Body of pancreas (tissue), 4 donors: ENCODE measurements around the gene CSRP1. TPM values are rescaled to one million over a fixed set of nuclear protein-coding genes. Genes with fewer than 3 reads are reported as not detected.

Source experiments
- ATAC-seq: fragments of 150-250 bp; one replicate; pipeline ENCODE4 v1.9.1; 2016
- DNase-seq, 4 donors: peaks; one replicate each; pipeline ENCODE4 v3.0.0-alpha.2; 2019
- H3K27ac ChIP-seq, 4 donors: fragments of 200-600 bp; sonication (generic); 1 replicate in 3 of 4; 2 replicates in 1 of 4; pipeline versions ENCODE4 v1.5.1 to v1.6.1; 2016 to 2019; ENCODE audit warnings: mild to moderate bottlenecking in 1 of 4, mixed read lengths in 1 of 4, moderate library complexity in 1 of 4
- H3K27me3 ChIP-seq, 2 donors: fragments of 200-600 bp; sonication (generic); one replicate each; pipeline ENCODE4 v1.6.0; 2016; ENCODE audit warnings: mild to moderate bottlenecking in 1 of 2
- H3K36me3 ChIP-seq, 2 donors: fragments of 200-600 bp; sonication (generic); replicated peaks in 1 of 2; 2 replicates each; pipeline ENCODE4 v1.5.1; 2016; ENCODE audit warnings: low read depth in 2 of 2; ENCODE audit not compliant: insufficient read depth in 1 of 2
- H3K4me1 ChIP-seq: fragments of 200-600 bp; sonication (generic); one replicate; pipeline ENCODE4 v1.6.0; 2016
- H3K4me3 ChIP-seq, 2 donors: fragments of 200-600 bp; sonication (generic); 1 replicate in 1 of 2; 2 replicates in 1 of 2; pipeline ENCODE4 v1.5.1; 2016 to 2019
- H3K9me3 ChIP-seq, 3 donors: fragments of 200-600 bp; sonication (generic); 1 replicate in 2 of 3; 2 replicates in 1 of 3; pipeline ENCODE4 v1.5.1; 2016
- POLR2A ChIP-seq, 3 donors: fragments of 450-650 bp; IDR thresholded peaks; one replicate each; pipeline ENCODE4 v1.6.1; 2016; ENCODE audit warnings: antibody characterized with exemption in 3 of 3, mild to moderate bottlenecking in 2 of 3
- WGBS, 2 donors: methylation state at CpG; one replicate each; pipeline ENCODE4 v1.1.5; 2017; 5-methylcytosine and 5-hydroxymethylcytosine counted together
- intact Hi-C: fragments of 100-400 bp; cut with DNase I; formaldehyde crosslinking; loops from one replicate; pipeline ENCODE4 v1.15.1; 2023
- total RNA-seq, 2 donors: library from RNA; depleted of rRNA; stranded (reverse); fragments of >200 nt; gene quantifications; one replicate each; pipeline ENCODE4 v1.1.0, GENCODE V29; 2016
- TF ChIP-seq, protein P1 (sequence below), 7 experiments: fragments of 450-650 bp in 4 of 7; fragments of 200-600 bp in 3 of 7; sonication (generic) in 3 of 7; IDR thresholded peaks; one replicate each; pipeline ENCODE4 v1.5.1; 2016 to 2019; ENCODE audit warnings: antibody characterized with exemption in 7 of 7

CSRP1 gene
- total RNA-seq, 2 donors from 2014 or later: 127 to 245 TPM

DNA sequence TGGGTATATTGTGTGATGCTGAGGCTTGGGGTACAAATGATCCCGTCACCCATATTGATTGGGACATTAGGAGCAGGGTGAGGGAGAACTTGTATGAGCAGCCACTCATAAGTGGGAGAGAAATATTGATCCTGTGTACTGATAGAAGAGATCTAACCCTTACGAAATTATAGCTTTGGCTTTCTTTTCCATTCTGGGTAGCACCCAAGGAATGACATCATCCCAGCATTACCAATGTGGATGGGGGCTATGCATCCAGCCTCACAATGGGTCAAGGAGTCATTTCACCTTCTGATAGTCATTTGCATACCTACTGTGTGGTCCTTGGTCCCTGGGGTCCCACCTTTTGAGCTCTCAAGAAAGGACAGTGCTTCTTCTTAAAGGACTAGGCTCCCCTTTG, 30.1 kb upstream of the CSRP1 start:
- Histone ChIP-seq H3K27ac (no peak overlapping the region), H3K36me3 (no peaks in the 10 kb centered on the region), H3K27me3 (no peaks in the 10 kb centered on the region), H3K4me3 (no peak overlapping the region), H3K4me1 (peaks cover 22% of the 10 kb centered on the region), H3K9me3 (no peaks in the 10 kb centered on the region)
- ATAC-seq (no peak), DNase-seq (no peak)
- intact Hi-C loops: no loop called here
- 80 to 83% methylated on average over 2 of the region's 2 CpGs for WGBS, 2 donors
- TF ChIP-seq POLR2A (IDR thresholded peaks at IDR 0.05): no peak
- TF ChIP-seq, protein P1, sequence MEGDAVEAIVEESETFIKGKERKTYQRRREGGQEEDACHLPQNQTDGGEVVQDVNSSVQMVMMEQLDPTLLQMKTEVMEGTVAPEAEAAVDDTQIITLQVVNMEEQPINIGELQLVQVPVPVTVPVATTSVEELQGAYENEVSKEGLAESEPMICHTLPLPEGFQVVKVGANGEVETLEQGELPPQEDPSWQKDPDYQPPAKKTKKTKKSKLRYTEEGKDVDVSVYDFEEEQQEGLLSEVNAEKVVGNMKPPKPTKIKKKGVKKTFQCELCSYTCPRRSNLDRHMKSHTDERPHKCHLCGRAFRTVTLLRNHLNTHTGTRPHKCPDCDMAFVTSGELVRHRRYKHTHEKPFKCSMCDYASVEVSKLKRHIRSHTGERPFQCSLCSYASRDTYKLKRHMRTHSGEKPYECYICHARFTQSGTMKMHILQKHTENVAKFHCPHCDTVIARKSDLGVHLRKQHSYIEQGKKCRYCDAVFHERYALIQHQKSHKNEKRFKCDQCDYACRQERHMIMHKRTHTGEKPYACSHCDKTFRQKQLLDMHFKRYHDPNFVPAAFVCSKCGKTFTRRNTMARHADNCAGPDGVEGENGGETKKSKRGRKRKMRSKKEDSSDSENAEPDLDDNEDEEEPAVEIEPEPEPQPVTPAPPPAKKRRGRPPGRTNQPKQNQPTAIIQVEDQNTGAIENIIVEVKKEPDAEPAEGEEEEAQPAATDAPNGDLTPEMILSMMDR (IDR thresholded peaks at IDR 0.05): no peak

DNA sequence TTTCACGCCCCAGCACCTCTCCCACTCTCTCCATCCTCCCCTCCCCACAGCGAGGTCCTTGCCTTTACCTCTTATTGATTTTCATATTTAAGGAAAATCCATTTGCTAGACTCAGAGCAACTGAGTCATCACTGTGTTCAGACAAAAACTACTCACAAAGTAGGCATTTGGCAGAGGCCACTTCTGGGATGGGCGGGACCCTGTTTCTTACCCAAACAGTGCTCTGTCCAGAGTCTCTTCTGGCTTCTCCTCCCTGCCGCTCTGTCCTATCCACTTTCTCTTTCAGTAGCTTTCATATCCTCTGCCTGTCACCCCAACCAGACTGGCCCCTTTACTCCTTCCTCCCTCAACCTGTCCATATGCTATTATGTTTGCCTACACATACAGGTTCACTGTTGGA, 29.6 kb upstream of the CSRP1 start:
- no peak for DNase-seq
- no peaks in the 10 kb centered on the region for H3K36me3 ChIP-seq
- no peaks in the 10 kb centered on the region for H3K27me3 ChIP-seq
- H3K27ac ChIP-seq: no peak overlapping the region
- no peak overlapping the region for H3K4me3 ChIP-seq
- intact Hi-C loops: no loop called here
- peaks cover 26% of the 10 kb centered on the region for H3K4me1 ChIP-seq
- TF ChIP-seq, protein P1 (IDR thresholded peaks at IDR 0.05): no peak
- no peak for TF ChIP-seq POLR2A (IDR thresholded peaks at IDR 0.05)
- H3K9me3 ChIP-seq: no peaks in the 10 kb centered on the region
- 74 to 82% methylated on average over 4 of the region's 4 CpGs for WGBS, 2 donors
- no peak for ATAC-seq

DNA sequence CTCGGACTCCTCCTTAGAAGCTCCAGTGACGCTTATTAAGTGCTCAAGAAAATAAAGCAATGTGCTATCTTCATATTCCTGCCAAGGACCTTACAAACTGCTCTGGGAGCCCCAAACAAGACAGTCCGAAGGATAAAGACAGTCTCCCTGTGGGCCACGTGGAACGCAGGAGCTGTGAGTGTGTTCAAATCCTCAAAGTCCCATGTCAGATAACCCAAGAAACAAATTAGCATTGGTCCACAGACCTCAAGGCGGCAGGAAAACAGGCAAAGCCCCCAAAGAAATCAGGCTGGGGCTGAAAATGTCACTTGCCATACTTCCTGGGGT, 29.0 kb upstream of the CSRP1 start:
- TF ChIP-seq, protein P1 (IDR thresholded peaks at IDR 0.05): no peak
- TF ChIP-seq POLR2A (IDR thresholded peaks at IDR 0.05): no peak
- no peaks in the 10 kb centered on the region for H3K36me3 ChIP-seq
- H3K27me3 ChIP-seq: no peaks in the 10 kb centered on the region
- DNase-seq: no peak
- no peaks in the 10 kb centered on the region for H3K9me3 ChIP-seq
- intact Hi-C loops: no loop called here
- peaks cover 33% of the 10 kb centered on the region for H3K4me1 ChIP-seq
- ATAC-seq: no peak
- peak overlapping the region in 2 of 4 donors; percentile 14 to 16 for H3K27ac ChIP-seq
- H3K4me3 ChIP-seq: no peak overlapping the region
- WGBS, 2 donors: 75 to 76% methylated on average over 6 of the region's 6 CpGs

DNA sequence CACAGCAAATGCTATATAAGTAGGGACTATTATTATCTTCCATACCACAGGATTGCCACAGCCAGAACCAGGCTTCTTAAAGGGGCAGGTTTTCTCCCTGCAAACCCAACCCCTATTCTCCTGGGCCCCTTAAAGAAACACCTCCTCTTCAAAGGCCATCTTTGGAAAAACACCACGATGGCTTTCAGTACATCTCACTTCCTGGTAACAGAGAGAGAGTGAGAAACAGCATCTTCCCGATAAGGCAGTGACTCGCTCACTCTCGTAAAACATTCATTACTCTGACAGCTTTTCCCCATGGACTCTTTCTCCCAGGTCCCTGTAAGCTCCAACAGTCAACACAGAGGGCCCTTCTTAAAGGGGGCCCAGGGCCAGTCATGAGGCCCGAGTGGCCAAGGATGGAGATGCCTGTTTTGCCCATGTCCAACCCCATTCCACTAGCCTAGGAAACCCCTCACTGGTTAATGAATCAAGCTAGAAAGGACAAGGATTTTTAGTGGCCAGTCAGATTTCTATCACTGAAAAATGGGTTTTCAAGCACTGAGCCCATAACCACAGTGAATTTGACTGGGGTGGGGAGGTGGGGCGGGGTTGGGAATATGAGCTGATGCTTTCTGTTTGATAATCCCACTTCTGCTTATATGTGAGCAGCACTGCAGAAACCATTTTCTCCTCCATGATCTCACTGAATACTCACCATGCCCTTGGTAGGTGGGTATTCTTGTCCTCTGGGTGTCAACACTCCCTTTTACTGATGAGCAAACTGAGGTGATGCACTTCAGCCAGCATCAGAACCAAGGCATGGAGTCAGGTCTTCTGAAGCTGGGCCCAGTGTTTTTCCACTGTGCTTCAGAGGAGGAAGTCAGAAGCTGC, 28.4 kb upstream of the CSRP1 start:
- no peaks in the 10 kb centered on the region for H3K36me3 ChIP-seq
- H3K27me3 ChIP-seq: no peaks in the 10 kb centered on the region
- 71 to 76% methylated on average over 6 of the region's 6 CpGs for WGBS, 2 donors
- no peak for ATAC-seq
- H3K27ac ChIP-seq: peak overlapping the region in 2 of 4 donors; percentile 14 to 16
- no peaks in the 10 kb centered on the region for H3K9me3 ChIP-seq
- DNase-seq: no peak
- intact Hi-C loops: no loop called here
- TF ChIP-seq, protein P1 (IDR thresholded peaks at IDR 0.05): no peak
- TF ChIP-seq POLR2A (IDR thresholded peaks at IDR 0.05): no peak
- H3K4me3 ChIP-seq: no peak overlapping the region
- H3K4me1 ChIP-seq: peaks cover 37% of the 10 kb centered on the region

DNA sequence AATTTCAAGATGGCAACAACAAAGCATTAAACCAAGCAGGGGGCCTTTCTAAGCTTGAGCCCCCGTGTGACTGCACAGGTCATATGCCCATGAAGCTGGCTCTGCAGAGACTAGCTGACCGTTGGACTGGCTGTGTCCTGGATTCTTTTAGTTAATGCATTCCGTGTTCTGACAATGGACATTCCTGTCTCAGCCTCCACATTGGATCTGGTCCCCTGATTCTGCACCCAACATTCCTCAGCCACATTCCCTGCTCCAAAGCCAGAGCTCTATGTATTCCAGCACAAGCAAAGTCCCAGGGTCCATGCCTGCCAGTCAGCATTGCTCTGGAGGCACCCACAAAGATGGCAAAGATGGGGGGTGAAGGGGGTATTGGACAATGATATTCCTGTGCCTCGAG, 26.9 kb upstream of the CSRP1 start:
- TF ChIP-seq, protein P1 (IDR thresholded peaks at IDR 0.05): no peak
- no peak for TF ChIP-seq POLR2A (IDR thresholded peaks at IDR 0.05)
- Histone ChIP-seq H3K4me1 (peaks cover 28% of the 10 kb centered on the region), H3K4me3 (no peak overlapping the region), H3K9me3 (no peaks in the 10 kb centered on the region), H3K27me3 (no peaks in the 10 kb centered on the region), H3K27ac (no peak overlapping the region), H3K36me3 (no peaks in the 10 kb centered on the region)
- ATAC-seq: no peak
- intact Hi-C loops: no loop called here
- no peak for DNase-seq
- WGBS, 2 donors: 77 to 85% methylated on average over 4 of the region's 4 CpGs
